ENCODE results near the gene SLC25A25.
"Not testable (repeated sequence)": the region's sequence is repeated elsewhere in the genome, so short reads cannot be mapped to it uniquely, and the experiment has no call there.

SLC25A25 gene

GRCh38 chr9:128127990-128128835 lies 60.2 kb downstream of the SLC25A25 start:
- peak; percentile 77 for DNase-seq

- DNase-seq = no peak
These were observed 61.0 kb downstream of the SLC25A25 start for GRCh38 chr9:128128836-128129590.

- not testable (repeated sequence) for DNase-seq
These were observed 62.1 kb downstream of the SLC25A25 start for GRCh38 chr9:128129976-128130590.

DNA sequence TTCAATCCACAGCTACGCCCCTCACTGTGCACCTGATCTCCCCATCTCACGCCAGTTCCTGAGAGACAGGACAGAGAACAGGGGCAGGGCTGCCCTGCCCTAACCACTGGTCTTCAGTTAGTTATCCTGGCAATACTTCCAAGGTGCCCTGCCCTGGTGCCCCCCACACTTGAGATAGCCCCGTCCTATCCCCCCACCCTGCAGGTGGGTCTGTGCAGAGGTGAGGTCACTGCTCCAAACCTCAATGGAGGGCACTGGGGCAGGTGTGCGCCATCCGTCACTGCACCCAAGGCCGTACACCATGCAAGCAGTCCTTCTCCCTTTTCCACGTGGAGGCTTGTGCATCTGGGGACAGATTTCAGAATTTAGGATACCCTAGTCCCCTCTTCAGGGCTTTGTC lies 62.6 kb downstream of the SLC25A25 start:
- DNase-seq = not testable (repeated sequence)

GRCh38 chr9:128131346-128131745 lies 63.3 kb downstream of the SLC25A25 start:
- DNase-seq = not testable (repeated sequence)

DNA sequence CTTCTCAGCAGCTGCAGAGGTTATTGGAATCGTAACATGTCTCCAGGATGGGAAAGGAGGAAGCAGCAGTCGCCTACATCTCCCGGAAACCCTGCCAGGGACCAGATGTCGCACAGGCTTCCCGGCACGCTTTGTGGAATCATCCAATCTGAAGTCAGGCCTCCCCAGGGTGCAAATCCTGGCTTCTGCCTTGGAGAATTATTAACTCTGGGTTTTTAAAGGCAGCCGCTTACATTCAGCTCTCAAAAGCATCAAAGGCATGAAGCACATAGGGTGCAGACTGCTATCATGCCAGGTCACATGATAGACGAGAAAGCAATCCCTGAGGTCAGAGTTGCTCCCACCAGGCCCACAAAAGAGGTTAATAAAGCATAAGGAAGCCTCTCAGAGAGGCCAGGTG lies 64.1 kb downstream of the SLC25A25 start:
- DNase-seq = not testable (repeated sequence)

DNA sequence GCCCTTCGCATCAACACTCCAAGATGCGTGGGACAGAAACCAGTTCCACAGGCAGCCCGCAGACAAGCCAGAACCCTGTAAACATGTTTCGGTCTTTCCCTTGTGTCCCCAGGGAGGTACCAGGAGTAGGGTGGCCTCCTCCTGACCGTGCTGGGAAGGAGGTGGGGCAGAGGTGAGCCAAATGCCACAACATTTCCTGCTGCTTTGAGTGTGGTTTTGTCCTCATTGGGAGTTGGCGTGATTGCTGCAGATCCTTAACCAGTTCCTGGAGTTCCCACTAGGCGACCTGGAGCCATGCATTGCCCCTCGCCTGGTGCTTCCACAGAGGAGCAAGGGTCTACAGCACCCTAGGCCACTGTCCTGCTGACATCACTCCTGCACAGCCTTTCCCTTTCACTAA lies 67.5 kb downstream of the SLC25A25 start:
- DNase-seq = not testable (repeated sequence)

DNA sequence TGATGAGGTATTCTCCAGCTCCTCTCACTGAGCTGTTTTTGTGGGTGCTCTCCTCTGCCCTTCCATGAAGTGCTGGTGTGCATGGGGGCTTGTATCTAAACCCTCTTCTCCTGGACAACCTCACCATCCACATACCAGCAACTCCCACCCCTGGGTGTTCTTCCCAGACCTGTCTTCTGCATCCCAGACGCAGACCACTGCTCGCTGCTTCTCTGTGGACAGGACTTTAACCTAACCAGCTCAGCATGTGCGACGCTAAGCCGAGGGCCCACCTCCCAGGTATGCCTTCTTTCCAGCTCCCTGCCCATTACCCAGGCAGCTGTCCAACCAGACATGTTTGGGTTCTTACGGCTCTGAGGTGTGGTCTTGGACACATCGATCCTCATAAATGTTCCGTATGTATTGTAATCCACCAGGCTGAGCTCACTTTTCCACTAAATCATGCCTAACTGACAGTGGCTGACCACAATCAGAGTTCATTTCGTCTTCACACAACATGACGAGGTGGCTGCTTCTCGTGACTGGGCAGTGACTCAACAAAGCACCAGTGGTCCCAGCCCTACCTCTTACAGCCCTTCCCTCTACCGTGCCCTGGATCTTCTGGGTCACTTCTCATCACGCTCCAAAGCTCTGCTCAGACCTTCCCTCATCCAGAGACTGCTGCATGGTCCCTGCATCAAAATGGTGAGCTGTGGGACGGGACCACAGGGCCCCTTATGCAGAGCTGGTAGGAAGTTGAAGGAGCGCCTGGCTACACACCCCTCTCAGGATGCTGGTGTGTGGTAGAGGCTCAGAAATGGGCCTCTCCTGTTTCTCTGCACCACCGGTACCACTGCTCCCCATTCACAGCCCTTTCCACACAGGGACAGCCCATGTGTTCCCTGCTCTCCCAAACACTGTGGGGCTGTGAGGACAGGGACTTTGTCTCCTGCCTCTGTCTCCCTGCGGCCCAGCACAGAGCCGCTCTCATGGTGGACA lies 69.1 kb downstream of the SLC25A25 start:
- no peak for DNase-seq

DNA sequence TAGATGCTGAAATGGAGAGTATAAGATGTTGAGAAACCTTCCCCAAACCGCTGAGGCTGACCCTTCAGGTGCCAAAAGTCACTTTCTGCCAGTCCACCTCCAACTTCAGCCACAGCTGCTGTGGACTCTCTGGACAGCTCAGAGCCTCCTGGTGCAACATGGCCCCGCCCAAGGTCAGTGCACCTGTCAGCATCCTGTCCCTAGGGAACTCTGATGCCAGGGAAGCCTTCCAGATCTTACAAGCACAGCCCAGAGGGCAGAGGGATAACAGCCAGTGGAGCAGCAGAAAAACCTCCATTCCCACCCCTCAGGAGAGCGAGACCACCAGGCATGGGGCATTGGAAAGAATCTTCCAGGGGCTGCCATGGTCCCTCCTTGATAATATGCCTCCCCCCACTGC lies 70.0 kb downstream of the SLC25A25 start:
- DNase-seq = no peak

- no peak for DNase-seq
These were observed 71.6 kb downstream of the SLC25A25 start for GRCh38 chr9:128139621-128140020.

DNA sequence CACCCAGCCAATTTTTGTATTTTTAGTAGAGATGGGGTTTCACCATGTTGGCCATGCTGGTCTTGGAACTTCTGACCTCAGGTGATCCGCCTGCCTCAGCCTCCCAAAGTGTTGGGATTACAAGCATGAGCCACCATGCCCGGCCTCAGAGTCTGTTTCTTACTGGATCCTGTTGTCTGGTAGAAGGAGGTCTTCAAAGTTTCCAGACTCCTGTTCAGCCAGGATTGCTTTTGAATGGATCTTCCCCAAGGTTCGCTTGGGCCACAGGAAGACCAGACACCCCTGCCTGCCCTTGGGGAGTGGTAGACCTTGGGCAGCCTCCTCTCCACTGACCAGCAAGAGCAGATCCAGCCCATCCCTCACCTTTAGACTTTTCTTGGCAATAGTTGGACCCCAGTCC lies 73.6 kb downstream of the SLC25A25 start:
- DNase-seq = no peak

DNA sequence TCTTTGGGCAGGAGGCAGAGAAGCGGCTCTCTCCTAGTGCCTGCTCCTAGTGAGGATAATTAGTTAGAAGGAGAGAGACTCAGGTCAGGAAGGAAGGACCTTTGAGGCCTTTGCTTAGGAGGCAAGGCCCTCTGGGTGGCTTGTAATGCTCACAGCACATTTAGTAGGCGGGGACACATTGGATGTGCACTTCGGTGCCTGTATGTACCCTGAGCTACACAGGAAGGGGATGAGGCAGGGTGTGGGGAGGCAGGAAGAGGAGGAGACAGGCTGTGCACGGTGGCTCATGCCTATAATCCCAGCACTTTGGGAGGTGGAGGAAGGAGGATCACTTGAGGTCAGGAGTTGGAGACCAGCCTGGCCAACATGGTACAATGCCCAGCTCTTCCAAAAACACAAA lies 74.0 kb downstream of the SLC25A25 start:
- DNase-seq = no peak

- DNase-seq = no peak
These were observed 74.6 kb downstream of the SLC25A25 start for GRCh38 chr9:128142596-128142995.

DNA sequence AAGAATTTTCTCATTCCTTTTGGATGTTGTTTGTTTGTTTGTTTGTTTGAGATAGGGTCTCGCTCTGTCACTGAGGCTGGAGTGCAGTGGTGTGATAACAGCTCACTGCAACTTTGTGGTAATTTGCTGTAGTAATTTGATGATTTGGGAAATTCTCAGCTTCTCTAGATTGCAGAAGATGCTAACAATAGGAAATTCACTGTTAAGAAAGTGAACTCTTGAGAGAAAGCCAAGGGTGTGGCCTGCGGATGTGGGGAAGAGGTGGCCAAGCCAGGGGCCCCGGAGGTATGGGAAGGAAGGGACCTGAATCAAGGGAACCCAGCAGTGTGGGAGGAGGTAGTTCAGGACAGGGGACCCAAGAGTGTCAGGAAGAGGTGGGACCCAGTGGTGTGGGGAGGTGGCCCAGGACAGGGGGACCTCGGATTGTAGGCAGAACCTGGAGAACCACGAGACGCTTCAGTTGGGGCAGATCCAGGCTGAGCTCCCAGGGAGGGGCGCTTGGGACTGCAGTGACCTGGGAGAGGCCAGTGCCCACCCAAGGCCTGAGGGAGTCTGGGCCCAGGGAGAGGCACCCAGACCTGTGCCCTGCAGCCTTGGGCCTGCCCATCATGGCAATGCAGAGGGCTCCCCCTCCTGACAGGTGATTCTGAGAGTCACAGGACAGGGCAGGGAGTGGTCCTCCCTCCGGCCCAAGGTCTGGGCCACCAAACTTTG lies 75.7 kb downstream of the SLC25A25 start:
- no peak for DNase-seq

DNA sequence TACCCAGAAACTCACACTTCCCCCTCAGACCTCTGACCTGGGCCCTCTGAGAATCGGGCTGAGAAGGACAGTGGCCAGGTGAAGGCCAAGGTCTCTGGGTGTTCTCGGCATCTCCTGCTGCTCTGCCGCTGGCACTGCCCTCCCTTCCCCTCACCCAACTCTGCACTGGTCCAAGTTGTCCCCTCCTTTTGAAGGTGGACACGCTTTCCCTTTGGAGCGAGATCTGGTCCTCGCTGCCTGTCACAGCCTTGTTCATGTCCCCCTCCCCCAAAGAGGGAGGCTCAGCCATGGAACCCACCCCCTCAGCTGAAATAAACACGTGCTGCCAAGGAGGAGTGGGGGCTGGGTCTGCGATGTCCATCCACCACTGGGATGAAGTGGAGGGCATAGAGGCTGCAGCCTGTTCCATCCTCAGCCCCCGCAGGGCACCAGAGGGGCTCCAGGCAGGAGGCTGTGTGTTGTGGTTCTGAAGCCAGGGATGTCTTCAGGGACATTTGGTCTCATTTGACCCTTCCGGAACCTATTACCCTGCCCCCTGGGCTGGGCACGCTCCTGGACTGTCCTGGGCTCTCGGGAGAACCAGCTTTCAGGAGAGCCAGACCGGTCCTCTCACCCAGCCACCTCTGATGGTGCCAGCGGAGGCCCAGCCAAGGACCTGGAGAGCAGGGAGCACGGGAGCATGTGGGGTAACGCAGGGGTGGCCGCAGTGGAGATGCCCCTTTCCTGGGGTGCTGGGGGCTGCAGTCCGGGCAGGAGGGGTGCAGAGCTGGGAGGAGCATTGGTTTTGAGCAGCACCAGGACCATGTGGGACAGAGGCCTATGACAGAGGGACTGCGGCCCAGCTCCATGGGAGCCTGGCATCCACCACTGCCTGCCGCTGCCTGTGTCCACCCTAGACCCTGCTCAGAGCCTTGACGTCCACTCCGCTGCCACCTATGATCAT lies 76.5 kb downstream of the SLC25A25 start:
- no peak for DNase-seq

- DNase-seq = no peak
These were observed 77.5 kb downstream of the SLC25A25 start for GRCh38 chr9:128145536-128145935.

DNA sequence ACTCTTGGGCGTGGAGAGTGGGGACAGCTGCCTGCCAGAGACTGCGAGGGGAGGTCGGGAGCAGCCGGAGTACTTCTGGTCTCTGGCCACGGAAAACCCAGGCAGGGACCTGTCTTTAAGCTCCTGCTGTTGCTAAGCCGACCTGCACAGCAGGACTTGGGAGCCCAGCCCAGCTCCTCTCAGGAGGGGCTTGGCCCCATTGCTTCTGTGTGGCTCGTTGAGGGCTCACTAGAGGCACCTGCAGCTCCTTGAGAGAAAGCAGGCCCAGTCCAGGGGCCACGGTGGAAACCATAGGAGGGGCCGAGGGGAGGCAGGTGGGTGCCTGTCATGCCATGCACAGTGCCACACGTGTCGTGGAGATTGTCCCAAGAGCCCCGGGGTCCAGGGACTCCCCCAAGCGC lies 77.9 kb downstream of the SLC25A25 start:
- DNase-seq = no peak

DNA sequence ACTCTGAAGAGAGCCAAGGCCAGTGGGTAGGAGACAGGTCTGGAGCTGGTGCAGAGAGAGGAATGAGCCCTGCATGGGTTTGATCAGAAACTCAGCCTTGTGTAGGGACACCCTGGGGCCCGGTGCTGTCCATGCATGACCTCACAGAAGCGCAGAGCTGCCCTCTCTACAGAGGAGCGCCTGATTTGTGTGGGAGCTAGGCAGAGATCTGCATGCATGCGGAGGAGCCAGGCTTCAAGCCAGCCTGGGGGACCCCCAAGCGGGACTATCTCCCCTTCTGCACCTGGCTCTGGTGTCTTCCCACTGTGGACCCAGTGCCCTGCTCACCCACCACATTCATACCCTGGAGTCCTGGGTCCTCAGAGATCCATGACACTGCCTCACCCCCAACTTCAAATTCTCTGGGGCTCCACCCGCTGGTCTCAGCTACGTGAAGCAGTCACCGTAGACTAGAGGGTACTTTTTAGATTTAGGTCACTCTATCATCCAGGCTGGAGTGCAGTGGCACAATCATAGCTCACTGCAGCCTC lies 78.6 kb downstream of the SLC25A25 start:
- DNase-seq = no peak

DNA sequence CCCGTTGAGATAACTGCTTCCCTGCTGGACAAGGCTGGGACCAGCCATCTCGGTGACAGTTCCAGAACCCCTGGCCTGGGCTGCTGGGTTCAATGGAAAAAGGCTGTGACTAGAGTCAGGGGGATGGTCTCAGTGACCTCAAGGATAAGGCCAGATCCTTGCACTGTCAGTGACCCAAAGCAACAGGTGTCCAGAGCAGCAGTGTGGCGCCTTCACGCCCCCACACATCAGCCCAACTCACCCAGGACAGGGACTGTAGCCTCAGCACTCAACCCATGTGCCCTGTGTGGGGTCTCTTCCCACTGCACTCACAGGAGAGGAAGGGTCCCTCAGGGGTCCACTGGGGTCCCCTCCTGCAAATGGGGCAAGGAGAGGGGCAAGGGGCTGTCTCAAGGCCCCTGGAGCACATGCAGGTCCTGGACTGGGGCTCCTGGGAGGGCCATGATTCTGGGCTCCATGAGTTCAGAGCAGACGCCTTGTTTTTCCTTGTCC lies 80.5 kb downstream of the SLC25A25 start:
- no peak for DNase-seq
